AG04449 (cell line): ENCODE data around the gene SLC7A10.

ENCODE experiments used
- CTCF ChIA-PET: fragments of 350-600 bp; formaldehyde crosslinking; extraction: SDS; loops from one replicate; lab custom pipeline; 2021; ENCODE audit warnings: antibody characterized with exemption; lab: Yijun Ruan, JAX
- POLR2A ChIA-PET: fragments of 400-600, 350-600 bp; formaldehyde crosslinking; extraction: SDS; loops from one replicate; lab custom pipeline; 2020; ENCODE audit warnings: antibody characterized with exemption, inconsistent platforms; lab: Yijun Ruan, JAX
- DNase-seq: peaks from one replicate; pipeline ENCODE4 v3.0.0-alpha.2; 2010; ENCODE audit warnings: low read depth, low spot score
- H3K4me3 ChIP-seq: 2 replicates; pipeline ENCODE4 v1.5.1; 2011; ENCODE audit warnings: low read depth, mild to moderate bottlenecking, control low read depth, low read length
- TF ChIP-seq, protein P1 (sequence below): IDR thresholded peaks from one replicate; pipeline ENCODE4 v1.5.1; 2011; ENCODE audit warnings: mild to moderate bottlenecking, moderate library complexity, low read length, control low read depth, inconsistent platforms; ENCODE audit not compliant: insufficient read depth; ENCODE audit errors: missing control alignments

The SLC7A10 gene

DNA sequence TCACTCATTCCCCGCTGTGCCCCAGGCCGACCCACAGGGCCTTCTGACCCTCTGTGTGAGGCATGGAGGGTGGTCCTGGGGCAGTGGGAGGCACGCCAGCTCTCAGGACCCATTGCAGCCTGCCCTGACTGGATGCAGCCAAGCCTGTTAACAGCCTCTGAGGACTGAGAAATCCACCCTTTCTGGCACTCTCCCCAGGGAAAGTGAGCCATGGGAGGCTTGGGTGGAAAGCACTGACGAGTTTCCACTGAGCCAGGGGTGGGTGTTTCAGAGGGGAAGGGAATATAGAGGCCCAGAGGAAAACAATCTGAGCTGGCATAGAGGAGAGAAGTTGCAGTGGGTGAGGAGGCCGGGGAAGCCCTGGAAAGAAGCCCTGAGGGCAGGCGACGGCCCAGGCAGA is 30.6 kb upstream of the SLC7A10 start:
- no peak for DNase-seq
- POLR2A ChIA-PET, result no interaction called here
- CTCF ChIA-PET, result interaction anchor here (1.2 to 1.5 kb wide), 2 partner anchors 11 to 522 kb away, joined by 3 read pairs; no protein-coding TSS in a partner anchor
- TF ChIP-seq, protein P1, sequence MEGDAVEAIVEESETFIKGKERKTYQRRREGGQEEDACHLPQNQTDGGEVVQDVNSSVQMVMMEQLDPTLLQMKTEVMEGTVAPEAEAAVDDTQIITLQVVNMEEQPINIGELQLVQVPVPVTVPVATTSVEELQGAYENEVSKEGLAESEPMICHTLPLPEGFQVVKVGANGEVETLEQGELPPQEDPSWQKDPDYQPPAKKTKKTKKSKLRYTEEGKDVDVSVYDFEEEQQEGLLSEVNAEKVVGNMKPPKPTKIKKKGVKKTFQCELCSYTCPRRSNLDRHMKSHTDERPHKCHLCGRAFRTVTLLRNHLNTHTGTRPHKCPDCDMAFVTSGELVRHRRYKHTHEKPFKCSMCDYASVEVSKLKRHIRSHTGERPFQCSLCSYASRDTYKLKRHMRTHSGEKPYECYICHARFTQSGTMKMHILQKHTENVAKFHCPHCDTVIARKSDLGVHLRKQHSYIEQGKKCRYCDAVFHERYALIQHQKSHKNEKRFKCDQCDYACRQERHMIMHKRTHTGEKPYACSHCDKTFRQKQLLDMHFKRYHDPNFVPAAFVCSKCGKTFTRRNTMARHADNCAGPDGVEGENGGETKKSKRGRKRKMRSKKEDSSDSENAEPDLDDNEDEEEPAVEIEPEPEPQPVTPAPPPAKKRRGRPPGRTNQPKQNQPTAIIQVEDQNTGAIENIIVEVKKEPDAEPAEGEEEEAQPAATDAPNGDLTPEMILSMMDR, result no peak
- no peak overlapping the region for H3K4me3 ChIP-seq

GRCh38 chr19:33255781-33256180 is 30.1 kb upstream of the SLC7A10 start:
- ChIA-PET POLR2A (no interaction called here), CTCF (interaction anchor here (0.9 to 3.9 kb wide), 4 partner anchors 10 to 522 kb away, joined by 3 to 14 read pairs (median 3); partner anchors contain the start of gene CEBPA)
- no peak overlapping the region for H3K4me3 ChIP-seq
- no peak for DNase-seq
- TF ChIP-seq, protein P1, result no peak

- ChIA-PET CTCF (interaction anchor here (0.9 to 3.9 kb wide), 4 partner anchors 12 to 162 kb away, joined by 3 to 14 read pairs (median 4); no protein-coding TSS in a partner anchor), POLR2A (no interaction called here)
- DNase-seq, result no peak
- no peak overlapping the region for H3K4me3 ChIP-seq
- TF ChIP-seq, protein P1, result no peak
Measured at GRCh38 chr19:33254245-33254824, 28.7 kb upstream of the SLC7A10 start.

- POLR2A ChIA-PET, result no interaction called here
- H3K4me3 ChIP-seq, result no peak overlapping the region
- TF ChIP-seq, protein P1, result no peak
- CTCF ChIA-PET, result interaction anchor here (2.0 to 3.9 kb wide), 2 partner anchors 11 to 17 kb away, joined by 5 to 14 read pairs; no protein-coding TSS in a partner anchor
- DNase-seq, result no peak
Measured at GRCh38 chr19:33252971-33253370, 27.3 kb upstream of the SLC7A10 start.

GRCh38 chr19:33252418-33252962 is 26.8 kb upstream of the SLC7A10 start:
- no peak for DNase-seq
- POLR2A ChIA-PET, result no interaction called here
- TF ChIP-seq, protein P1, result no peak
- H3K4me3 ChIP-seq, result no peak overlapping the region
- CTCF ChIA-PET, result interaction anchor here (2.0 to 3.9 kb wide), 2 partner anchors 11 to 17 kb away, joined by 5 to 14 read pairs; no protein-coding TSS in a partner anchor

DNA sequence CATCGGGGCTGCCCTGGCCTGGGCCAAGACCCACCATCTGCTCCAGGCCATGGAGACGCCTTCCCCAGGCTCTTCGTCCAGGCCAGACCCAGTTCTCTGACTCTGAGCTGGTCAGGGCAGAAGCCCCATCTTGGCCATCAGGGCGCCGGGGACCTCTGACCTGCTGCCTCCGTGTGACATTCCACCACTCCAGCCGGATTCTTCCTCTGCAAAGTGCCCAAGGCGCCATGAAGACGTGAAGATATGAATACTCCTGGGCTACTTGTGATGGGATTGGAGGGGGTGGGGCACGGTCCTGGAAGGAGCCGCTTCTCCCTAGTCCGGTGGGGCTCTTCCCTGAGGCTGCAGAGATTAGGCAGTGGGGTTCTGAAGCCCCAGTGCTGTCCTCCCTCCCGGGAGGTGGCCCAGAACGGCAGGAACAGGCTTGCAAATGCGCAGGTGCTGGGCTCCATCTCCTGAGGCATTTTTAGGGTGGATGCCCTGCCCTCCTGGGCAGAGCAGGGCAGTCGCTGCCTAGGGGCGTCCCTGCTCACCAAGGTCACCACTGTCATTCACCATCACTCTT is 26.0 kb upstream of the SLC7A10 start:
- POLR2A ChIA-PET, result no interaction called here

More for the DNA sequence above, 26.0 kb upstream of the SLC7A10 start:
- TF ChIP-seq, protein P1, result no peak
- H3K4me3 ChIP-seq, result no peak overlapping the region
- CTCF ChIA-PET, result interaction anchor here (3.9 kb wide), 1 partner anchor 16 kb away, joined by 14 read pairs; no protein-coding TSS in a partner anchor
- DNase-seq, result no peak
